GM10248 (cell line): ENCODE results near the gene RPUSD1.

Experiments used
- CTCF ChIA-PET: fragments of 300-600 bp; sonication (Branson Sonifier 250); formaldehyde crosslinking; extraction: SDS; loops from one replicate; lab custom pipeline; 2021; ENCODE audit warnings: antibody characterized with exemption; lab: Yijun Ruan, JAX
- POLR2A ChIA-PET: fragments of 350-650 bp; sonication (Branson Sonifier 250); formaldehyde crosslinking; extraction: SDS; loops from one replicate; lab custom pipeline; 2020; ENCODE audit warnings: antibody characterized with exemption; lab: Yijun Ruan, JAX
- DNase-seq: peaks from one replicate; pipeline ENCODE4 v3.0.0; 2012; ENCODE audit errors: extremely low spot score
- TF ChIP-seq, protein P1 (sequence below): IDR thresholded peaks from 2 replicates; pipeline ENCODE4 v1.5.1; 2012; ENCODE audit warnings: mild to moderate bottlenecking, low read depth; ENCODE audit errors: extremely low read depth, missing control alignments, control extremely low read depth

RPUSD1 gene

DNA sequence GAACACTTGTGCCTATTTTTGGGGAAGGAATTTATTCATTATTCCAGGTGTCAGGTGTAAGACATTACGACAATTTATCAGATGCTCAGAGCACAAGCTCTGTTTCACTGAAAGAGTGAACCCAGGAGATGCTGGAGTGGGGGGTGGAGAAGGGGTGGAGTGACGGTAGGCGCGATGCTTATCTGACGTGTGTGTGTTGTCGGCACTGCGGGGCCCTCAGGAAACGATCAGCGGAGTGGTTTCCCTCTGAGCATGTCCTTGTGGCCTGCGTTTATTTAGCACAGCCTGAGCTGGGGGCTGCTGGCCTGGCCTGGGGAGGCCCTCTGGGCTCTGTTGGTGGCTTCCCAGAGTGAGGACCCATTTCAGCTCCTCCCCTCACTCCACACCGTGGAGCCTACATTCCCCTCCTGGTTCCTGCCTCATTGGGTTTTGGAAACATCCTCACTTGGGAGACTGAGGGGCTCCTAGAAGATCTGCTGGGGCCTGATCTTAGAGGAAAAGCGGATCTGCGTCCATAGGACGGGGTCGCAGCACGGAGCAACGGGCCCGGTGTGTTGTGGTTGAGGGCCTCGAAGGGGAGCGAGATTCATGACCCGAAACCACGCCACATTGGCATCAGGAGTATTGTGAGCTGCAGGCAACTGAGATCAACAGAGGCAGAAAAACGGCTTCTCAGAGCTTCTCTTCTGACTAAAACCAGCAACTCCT lies 31.3 kb upstream of the RPUSD1 start:
- TF ChIP-seq, protein P1, sequence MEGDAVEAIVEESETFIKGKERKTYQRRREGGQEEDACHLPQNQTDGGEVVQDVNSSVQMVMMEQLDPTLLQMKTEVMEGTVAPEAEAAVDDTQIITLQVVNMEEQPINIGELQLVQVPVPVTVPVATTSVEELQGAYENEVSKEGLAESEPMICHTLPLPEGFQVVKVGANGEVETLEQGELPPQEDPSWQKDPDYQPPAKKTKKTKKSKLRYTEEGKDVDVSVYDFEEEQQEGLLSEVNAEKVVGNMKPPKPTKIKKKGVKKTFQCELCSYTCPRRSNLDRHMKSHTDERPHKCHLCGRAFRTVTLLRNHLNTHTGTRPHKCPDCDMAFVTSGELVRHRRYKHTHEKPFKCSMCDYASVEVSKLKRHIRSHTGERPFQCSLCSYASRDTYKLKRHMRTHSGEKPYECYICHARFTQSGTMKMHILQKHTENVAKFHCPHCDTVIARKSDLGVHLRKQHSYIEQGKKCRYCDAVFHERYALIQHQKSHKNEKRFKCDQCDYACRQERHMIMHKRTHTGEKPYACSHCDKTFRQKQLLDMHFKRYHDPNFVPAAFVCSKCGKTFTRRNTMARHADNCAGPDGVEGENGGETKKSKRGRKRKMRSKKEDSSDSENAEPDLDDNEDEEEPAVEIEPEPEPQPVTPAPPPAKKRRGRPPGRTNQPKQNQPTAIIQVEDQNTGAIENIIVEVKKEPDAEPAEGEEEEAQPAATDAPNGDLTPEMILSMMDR, result no peak
- ChIA-PET POLR2A (no interaction called here), CTCF (interaction anchor here (1.0 kb wide), 1 partner anchor 30 kb away, joined by 3 read pairs; no protein-coding TSS in a partner anchor)
- no peak for DNase-seq

DNA sequence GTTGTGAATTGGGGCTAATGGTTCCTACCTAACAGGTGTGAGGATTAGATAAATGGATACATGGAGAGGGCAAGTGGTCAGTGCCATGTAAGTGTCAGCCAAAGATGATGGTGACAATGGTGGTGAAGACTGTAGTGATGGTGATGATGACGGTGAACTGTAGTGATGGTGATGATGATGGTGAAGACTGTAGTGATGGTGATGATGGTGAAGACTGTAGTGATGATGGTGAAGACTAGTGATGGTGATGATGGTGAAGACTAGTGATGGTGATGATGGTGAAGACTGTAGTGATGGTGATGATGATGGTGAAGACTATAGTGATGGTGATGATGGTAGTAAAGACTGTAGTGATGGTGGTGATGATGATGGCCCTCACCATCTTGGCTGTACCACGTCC lies 30.4 kb upstream of the RPUSD1 start:
- TF ChIP-seq, protein P1, result no peak
- CTCF ChIA-PET, result no interaction called here
- POLR2A ChIA-PET, result no interaction called here
- no peak for DNase-seq

DNA sequence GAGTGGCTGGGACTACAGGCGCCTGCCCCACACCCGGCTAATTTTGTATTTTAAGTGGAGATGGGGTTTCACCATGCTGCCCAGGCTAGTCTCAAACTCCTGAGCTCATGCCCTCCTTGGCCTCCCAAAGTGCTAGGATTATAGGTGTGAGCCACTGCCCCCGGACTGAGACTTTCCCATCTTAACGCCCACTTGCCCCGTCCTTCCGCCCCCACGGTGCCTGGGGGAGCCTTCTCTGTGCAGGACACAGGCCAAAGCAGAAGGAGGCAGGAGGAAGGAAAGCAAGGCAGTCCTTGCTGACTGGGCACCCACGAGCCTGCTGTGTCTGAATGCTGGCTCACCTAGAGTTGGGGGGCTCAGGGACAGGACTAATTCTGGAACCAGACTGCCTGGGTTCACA lies 30.0 kb upstream of the RPUSD1 start:
- no peak for DNase-seq
- CTCF ChIA-PET, result no interaction called here
- POLR2A ChIA-PET, result no interaction called here
- TF ChIP-seq, protein P1, result no peak

DNA sequence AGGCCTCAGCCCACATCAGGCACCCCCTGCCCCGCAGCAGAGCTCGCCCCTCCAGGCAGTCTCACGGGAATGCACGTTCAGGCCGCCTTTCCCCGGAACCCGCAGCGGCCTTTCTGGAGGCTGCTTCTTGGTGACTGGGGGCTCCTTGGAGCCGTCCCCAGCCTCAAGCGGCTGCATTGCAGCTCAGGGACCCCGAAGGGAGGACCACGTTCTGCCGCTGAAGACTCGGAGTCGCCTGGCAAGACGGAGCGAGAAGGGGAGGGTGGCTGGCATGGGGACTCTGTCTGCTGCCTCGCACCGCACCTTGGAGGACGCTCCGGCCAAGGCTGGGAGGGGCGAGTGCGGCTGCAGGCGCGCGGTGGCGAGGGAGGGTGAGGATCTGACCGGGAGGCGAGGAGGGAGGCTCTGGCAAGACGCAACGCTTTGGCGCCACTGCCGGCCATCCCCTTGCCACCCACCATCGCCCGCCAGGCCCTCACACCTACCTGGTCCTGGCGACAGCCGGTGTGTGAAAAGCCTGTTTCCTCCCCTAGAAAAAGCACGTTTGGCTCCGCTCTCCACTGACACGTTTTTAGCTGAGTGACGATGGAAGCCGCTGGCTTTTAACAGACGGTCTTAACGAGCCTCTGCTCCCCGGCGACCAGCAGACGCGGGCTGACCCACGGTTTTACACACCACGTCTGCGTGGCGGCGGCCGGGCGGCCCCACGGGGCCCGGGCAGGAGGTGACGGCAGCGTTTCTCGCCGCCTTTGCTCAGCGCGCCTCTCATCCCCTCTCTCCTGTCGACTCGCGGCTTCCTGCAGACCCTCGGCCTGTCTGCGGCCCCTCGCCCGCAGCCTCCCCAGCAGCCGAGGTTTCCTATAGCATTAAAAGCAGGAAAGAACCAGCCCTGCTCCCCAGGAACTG lies 29.1 kb upstream of the RPUSD1 start:
- TF ChIP-seq, protein P1, result no peak
- CTCF ChIA-PET, result no interaction called here
- no peak for DNase-seq
- POLR2A ChIA-PET, result no interaction called here

DNA sequence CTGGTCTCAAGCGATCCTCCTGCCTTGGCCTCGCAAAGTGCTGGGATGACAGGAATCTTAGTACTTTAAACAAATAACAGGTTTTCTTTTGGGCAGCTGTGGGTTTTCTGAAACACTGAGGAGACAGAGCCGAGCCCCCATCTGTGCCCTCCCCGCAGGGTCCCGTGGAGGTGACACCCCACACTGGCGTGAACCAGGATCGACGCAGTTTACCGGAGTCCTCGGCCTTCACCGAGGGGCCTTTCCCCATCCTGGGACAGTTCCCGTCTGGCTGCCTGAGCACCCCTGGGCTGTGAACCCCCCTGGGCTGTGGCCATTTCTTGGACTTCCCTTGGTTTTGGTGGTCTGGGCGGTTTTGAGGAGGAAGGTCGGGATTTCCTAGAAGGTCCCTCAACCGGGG lies 27.7 kb upstream of the RPUSD1 start:
- POLR2A ChIA-PET, result no interaction called here

DNA sequence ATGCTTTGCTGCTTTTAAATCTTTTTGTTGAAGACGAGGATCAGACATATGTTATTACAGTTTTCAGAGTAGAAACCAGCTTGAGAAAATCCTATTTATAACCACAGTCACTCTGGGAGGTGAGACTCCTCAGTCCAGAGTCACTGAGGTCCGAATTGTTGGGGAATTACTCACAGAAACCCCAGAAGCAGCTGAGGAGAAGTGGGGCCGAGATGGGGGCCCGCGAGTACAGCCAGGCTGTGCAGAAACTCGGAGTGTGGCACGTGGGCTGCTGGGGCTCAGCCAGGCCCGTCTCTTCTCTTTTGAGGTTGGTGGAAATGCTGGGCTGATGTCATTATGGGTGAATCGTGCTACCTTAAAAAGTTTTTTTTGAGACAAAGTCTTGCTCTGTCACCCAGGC lies 26.8 kb upstream of the RPUSD1 start:
- CTCF ChIA-PET, result no interaction called here
- POLR2A ChIA-PET, result no interaction called here
- TF ChIP-seq, protein P1, result no peak
- DNase-seq, result no peak

More for the DNA sequence above, 27.7 kb upstream of the RPUSD1 start:
- TF ChIP-seq, protein P1, result no peak
- CTCF ChIA-PET, result no interaction called here
- DNase-seq, result no peak
